ENCODE measurements around the gene EHBP1L1. TPM values are rescaled to one million over a fixed set of nuclear protein-coding genes. Genes with fewer than 3 reads are reported as not detected.

The EHBP1L1 gene
- total and polyA plus RNA-seq, 2 of the 13 experiments (the other 11 are each of a cell fraction or from before 2014, with no cell fraction given) = 8.3 to 10.6 TPM

DNA sequence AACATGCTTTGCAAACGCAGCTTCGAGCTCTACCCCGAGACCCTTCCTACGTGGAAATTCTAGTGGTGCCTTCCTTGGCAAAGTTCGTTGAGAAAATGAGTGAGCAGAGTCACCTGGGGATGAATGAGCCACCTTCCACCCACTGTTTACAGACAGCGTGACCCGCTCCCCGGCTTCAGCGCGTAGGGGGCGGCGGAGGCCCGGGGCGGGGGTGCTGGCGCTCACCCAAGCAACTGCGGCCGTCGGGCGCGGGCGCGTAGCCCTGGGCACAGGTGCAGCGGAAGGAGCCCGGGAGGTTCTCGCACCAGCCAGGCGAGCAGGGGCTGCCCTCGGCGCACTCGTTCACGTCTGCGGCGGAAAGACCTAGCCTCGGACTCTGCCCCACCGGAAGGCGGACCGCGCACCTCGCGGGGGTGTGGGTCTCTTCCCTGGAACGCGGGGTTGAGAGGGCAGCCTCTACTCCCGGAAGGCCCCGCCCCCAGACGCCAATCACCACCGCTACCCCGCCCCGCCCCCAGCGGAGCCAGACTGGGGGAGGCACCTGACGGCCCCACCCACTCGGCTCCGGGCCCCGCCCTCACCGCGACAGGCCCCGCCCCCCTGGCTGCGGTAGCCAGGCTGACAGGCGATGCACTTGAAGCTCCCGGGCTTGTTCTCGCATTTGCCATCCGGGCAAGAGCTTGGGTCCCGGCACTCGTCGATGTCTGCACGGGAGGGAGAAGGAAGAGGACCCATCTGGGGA lies 29.5 kb upstream of the EHBP1L1 start (continued):
- TF ChIP-seq ARNTL (CRISPR knock-in tag; IDR thresholded peaks at IDR 0.05) (no peak), HMG20A (CRISPR knock-in tag; IDR thresholded peaks at IDR 0.05; ENCODE audit: borderline replicate concordance) (no peak), JUN (CRISPR knock-in tag; IDR thresholded peaks at IDR 0.05) (no peak), SP2 (CRISPR knock-in tag; IDR thresholded peaks at IDR 0.05) (no peak), ZNF557 (CRISPR knock-in tag; IDR thresholded peaks at IDR 0.05) (no peak), PHF5A (CRISPR knock-in tag; IDR thresholded peaks at IDR 0.05; ENCODE audit: low read depth, unreplicated experiment) (no peak), ZNF136 (CRISPR knock-in tag; IDR thresholded peaks at IDR 0.05; ENCODE audit: low read depth) (no peak), SRSF4 (IDR thresholded peaks at IDR 0.05; ENCODE audit: low read depth, low read length, poor library complexity, severe bottlenecking) (no peak), ZNF530 (CRISPR knock-in tag; IDR thresholded peaks at IDR 0.05; ENCODE audit: low read depth) (no peak), RXRA (CRISPR knock-in tag; IDR thresholded peaks at IDR 0.05) (peak; percentile 70), RORA (CRISPR knock-in tag; IDR thresholded peaks at IDR 0.05) (no peak), SNAI1 (CRISPR knock-in tag; IDR thresholded peaks at IDR 0.05; ENCODE audit: borderline replicate concordance) (no peak), POGZ (CRISPR knock-in tag; IDR thresholded peaks at IDR 0.05) (no peak), YEATS2 (CRISPR knock-in tag; IDR thresholded peaks at IDR 0.05; ENCODE audit: borderline replicate concordance) (no peak)
- TF ChIP-seq, protein P1, sequence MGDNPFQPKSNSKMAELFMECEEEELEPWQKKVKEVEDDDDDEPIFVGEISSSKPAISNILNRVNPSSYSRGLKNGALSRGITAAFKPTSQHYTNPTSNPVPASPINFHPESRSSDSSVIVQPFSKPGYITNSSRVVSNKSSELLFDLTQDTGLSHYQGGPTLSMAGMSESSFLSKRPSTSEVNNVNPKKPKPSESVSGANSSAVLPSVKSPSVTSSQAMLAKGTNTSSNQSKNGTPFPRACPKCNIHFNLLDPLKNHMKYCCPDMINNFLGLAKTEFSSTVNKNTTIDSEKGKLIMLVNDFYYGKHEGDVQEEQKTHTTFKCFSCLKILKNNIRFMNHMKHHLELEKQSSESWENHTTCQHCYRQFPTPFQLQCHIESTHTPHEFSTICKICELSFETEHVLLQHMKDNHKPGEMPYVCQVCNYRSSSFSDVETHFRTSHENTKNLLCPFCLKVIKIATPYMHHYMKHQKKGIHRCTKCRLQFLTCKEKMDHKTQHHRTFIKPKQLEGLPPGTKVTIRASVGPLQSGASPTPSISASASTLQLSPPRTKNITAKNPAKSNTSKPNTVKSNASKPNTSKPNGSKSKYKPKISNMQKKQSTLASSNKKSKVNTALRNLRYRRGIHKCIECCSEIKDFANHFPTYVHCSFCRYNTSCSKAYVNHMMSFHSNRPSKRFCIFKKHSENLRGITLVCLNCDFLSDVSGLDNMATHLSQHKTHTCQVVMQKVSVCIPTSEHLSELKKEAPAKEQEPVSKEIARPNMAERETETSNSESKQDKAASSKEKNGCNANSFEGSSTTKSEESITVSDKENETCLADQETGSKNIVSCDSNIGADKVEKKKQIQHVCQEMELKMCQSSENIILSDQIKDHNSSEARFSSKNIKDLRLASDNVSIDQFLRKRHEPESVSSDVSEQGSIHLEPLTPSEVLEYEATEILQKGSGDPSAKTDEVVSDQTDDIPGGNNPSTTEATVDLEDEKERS (CRISPR knock-in tag; IDR thresholded peaks at IDR 0.05) = no peak
- TF ChIP-seq, protein P2, sequence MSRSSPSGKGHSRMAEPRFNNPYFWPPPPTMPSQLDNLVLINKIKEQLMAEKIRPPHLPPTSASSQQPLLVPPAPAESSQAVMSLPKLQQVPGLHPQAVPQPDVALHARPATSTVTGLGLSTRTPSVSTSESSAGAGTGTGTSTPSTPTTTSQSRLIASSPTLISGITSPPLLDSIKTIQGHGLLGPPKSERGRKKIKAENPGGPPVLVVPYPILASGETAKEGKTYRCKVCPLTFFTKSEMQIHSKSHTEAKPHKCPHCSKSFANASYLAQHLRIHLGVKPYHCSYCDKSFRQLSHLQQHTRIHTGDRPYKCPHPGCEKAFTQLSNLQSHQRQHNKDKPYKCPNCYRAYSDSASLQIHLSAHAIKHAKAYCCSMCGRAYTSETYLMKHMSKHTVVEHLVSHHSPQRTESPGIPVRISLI (CRISPR knock-in tag; IDR thresholded peaks at IDR 0.05; ENCODE audit: borderline replicate concordance) = no peak
- TF ChIP-seq, protein P3, sequence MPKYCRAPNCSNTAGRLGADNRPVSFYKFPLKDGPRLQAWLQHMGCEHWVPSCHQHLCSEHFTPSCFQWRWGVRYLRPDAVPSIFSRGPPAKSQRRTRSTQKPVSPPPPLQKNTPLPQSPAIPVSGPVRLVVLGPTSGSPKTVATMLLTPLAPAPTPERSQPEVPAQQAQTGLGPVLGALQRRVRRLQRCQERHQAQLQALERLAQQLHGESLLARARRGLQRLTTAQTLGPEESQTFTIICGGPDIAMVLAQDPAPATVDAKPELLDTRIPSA (CRISPR knock-in tag; IDR thresholded peaks at IDR 0.05; ENCODE audit: borderline replicate concordance) = no peak
- TF ChIP-seq, protein P4, sequence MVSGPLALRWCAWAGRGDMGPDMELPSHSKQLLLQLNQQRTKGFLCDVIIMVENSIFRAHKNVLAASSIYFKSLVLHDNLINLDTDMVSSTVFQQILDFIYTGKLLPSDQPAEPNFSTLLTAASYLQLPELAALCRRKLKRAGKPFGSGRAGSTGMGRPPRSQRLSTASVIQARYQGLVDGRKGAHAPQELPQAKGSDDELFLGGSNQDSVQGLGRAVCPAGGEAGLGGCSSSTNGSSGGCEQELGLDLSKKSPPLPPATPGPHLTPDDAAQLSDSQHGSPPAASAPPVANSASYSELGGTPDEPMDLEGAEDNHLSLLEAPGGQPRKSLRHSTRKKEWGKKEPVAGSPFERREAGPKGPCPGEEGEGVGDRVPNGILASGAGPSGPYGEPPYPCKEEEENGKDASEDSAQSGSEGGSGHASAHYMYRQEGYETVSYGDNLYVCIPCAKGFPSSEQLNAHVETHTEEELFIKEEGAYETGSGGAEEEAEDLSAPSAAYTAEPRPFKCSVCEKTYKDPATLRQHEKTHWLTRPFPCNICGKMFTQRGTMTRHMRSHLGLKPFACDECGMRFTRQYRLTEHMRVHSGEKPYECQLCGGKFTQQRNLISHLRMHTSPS (CRISPR knock-in tag; IDR thresholded peaks at IDR 0.05; ENCODE audit: low read depth) = peak; percentile 57; the same call in 1 of the 2 replicates
- TF ChIP-seq, protein P5, sequence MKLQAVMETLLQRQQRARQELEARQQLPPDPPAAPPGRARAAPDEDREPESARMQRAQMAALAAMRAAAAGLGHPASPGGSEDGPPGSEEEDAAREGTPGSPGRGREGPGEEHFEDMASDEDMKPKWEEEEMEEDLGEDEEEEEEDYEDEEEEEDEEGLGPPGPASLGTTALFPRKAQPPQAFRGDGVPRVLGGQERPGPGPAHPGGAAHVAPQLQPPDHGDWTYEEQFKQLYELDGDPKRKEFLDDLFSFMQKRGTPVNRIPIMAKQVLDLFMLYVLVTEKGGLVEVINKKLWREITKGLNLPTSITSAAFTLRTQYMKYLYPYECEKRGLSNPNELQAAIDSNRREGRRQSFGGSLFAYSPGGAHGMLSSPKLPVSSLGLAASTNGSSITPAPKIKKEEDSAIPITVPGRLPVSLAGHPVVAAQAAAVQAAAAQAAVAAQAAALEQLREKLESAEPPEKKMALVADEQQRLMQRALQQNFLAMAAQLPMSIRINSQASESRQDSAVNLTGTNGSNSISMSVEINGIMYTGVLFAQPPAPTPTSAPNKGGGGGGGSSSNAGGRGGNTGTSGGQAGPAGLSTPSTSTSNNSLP (IDR thresholded peaks at IDR 0.05; ENCODE audit: low read depth, low read length) = no peak

All from HepG2 (cell line).